IMR-90 (cell line): Measurements from ENCODE around the gene APOL3. TPM values are rescaled to one million over a fixed set of nuclear protein-coding genes. Genes with fewer than 3 reads are reported as not detected.
A peak's percentile ranks its signal among the peaks of the same experiment; 100 is the strongest.

Source experiments
- ATAC-seq: fragments of 200-7000 bp; cut with Tn5 transposase; 2 replicates; pipeline ENCODE4 v1.9.1; 2020; ENCODE audit warnings: low read depth, mild to moderate bottlenecking, moderate library complexity
- BruUV-seq: library from RNA; stranded (reverse); fragments of 400-500 nt; replicated peaks from 2 replicates; lab custom pipeline; 2021; lab: Mats Ljungman, UMichigan
- CTCF ChIA-PET: fragments of 300-600 bp; formaldehyde crosslinking; extraction: SDS; loops from one replicate; lab custom pipeline; 2021; ENCODE audit warnings: antibody characterized with exemption; lab: Yijun Ruan, JAX
- POLR2A ChIA-PET: fragments of 300-600 bp; sonication (Branson Sonifier 250); formaldehyde crosslinking; loops from one replicate; lab custom pipeline; 2022; ENCODE audit warnings: antibody characterized with exemption; ENCODE audit not compliant: unreplicated experiment; lab: Charles Lee
- DNase-seq: peaks from one replicate; pipeline ENCODE4 v3.0.0; 2013
- H2AFZ ChIP-seq: replicated peaks from 2 replicates; pipeline ENCODE3; 2013; ENCODE audit warnings: low read length, mild to moderate bottlenecking; ENCODE audit not compliant: poor library complexity
- H2AK5ac ChIP-seq: 2 replicates; pipeline ENCODE4 v1.6.1; 2013; ENCODE audit warnings: low read depth, low read length, inconsistent platforms
- H2AK9ac ChIP-seq: replicated peaks from 2 replicates; pipeline ENCODE3; 2013; ENCODE audit warnings: mild to moderate bottlenecking, low read depth, low read length, moderate library complexity; ENCODE audit not compliant: poor library complexity
- H2BK120ac ChIP-seq: 2 replicates; pipeline ENCODE4 v1.6.1; 2013; ENCODE audit warnings: low read depth, low read length, inconsistent platforms
- H2BK15ac ChIP-seq: 3 replicates; pipeline ENCODE4 v1.6.1; 2013; ENCODE audit warnings: low read depth, low read length, inconsistent platforms
- H2BK20ac ChIP-seq: 2 replicates; pipeline ENCODE4 v1.6.1; 2013; ENCODE audit warnings: low read depth, mild to moderate bottlenecking, inconsistent platforms, low read length, moderate library complexity
- H2BK5ac ChIP-seq: 2 replicates; pipeline ENCODE4 v1.6.1; 2013; ENCODE audit warnings: mild to moderate bottlenecking, low read depth, low read length, inconsistent platforms; ENCODE audit not compliant: poor library complexity, severe bottlenecking
- H3K14ac ChIP-seq: replicated peaks from 2 replicates; pipeline ENCODE4 v1.6.1; 2013; ENCODE audit warnings: low read depth, low read length, inconsistent platforms
- H3K18ac ChIP-seq: 2 replicates; pipeline ENCODE4 v1.6.1; 2013; ENCODE audit warnings: low read depth, low read length, control low read depth
- H3K23ac ChIP-seq: 2 replicates; pipeline ENCODE4 v1.6.1; 2013; ENCODE audit warnings: low read depth, low read length, inconsistent platforms
- H3K27ac ChIP-seq: 2 replicates; pipeline ENCODE4 v1.5.1; 2013; ENCODE audit warnings: mild to moderate bottlenecking, control low read depth, low read length; ENCODE audit not compliant: insufficient read depth
- H3K27me3 ChIP-seq: 2 replicates; pipeline ENCODE4 v1.6.1; 2013; ENCODE audit warnings: low read length; ENCODE audit not compliant: control insufficient read depth, insufficient read depth
- H3K36me3 ChIP-seq: 2 replicates; pipeline ENCODE4 v1.6.1; 2013; ENCODE audit warnings: low read length, mixed read lengths; ENCODE audit not compliant: control insufficient read depth, insufficient read depth
- H3K4ac ChIP-seq: 2 replicates; pipeline ENCODE4 v1.6.1; 2013; ENCODE audit warnings: low read depth, low read length, inconsistent platforms
- H3K4me1 ChIP-seq: 2 replicates; pipeline ENCODE4 v1.6.1; 2013; ENCODE audit warnings: low read length, mixed read lengths; ENCODE audit not compliant: control insufficient read depth, insufficient read depth
- H3K4me2 ChIP-seq: 2 replicates; pipeline ENCODE4 v1.6.1; 2013; ENCODE audit warnings: low read depth, mild to moderate bottlenecking, control low read depth, low read length, moderate library complexity
- H3K4me3 ChIP-seq: 2 replicates; pipeline ENCODE4 v1.5.1; 2013; ENCODE audit warnings: low read depth, mild to moderate bottlenecking, control low read depth, low read length, moderate library complexity; ENCODE audit not compliant: insufficient read depth
- H3K56ac ChIP-seq: 2 replicates; pipeline ENCODE4 v1.6.1; 2013; ENCODE audit warnings: low read length, inconsistent platforms; ENCODE audit not compliant: insufficient read depth; ENCODE audit errors: extremely low read depth
- H3K79me1 ChIP-seq, 2 experiments: 2 replicates each; pipeline ENCODE4 v1.6.1; 2013; ENCODE audit warnings: low read length in 2 of 2, inconsistent platforms in 1 of 2, low read depth in 1 of 2
- H3K9ac ChIP-seq: 2 replicates; pipeline ENCODE4 v1.6.1; 2013; ENCODE audit warnings: low read depth, low read length, control low read depth
- H3K9me1 ChIP-seq: 2 replicates; pipeline ENCODE4 v1.6.1; 2013; ENCODE audit warnings: low read length, inconsistent platforms; ENCODE audit not compliant: insufficient read depth
- H3K9me3 ChIP-seq: 2 replicates; pipeline ENCODE4 v1.6.1; 2013; ENCODE audit warnings: low read length; ENCODE audit not compliant: control insufficient read depth, insufficient read depth
- H4K20me1 ChIP-seq: 2 replicates; pipeline ENCODE4 v1.6.1; 2013; ENCODE audit warnings: low read length, inconsistent platforms; ENCODE audit not compliant: insufficient read depth
- H4K5ac ChIP-seq: 2 replicates; pipeline ENCODE4 v1.6.1; 2013; ENCODE audit warnings: mild to moderate bottlenecking, low read depth, low read length, control low read depth
- H4K8ac ChIP-seq, 2 experiments: 2 replicates each; pipeline ENCODE4 v1.6.1; 2013; ENCODE audit warnings: low read depth in 2 of 2, low read length in 2 of 2, control low read depth in 1 of 2, inconsistent platforms in 1 of 2
- H4K91ac ChIP-seq: 2 replicates; pipeline ENCODE4 v1.6.1; 2013; ENCODE audit warnings: low read depth, low read length, inconsistent platforms; ENCODE audit not compliant: insufficient read depth
- CHD1 ChIP-seq: IDR thresholded peaks from 2 replicates; pipeline ENCODE4 v1.6.1; 2012; ENCODE audit warnings: low read depth, low read length, improper control_type of control experiment
- WGBS, 2 experiments: methylation state at CpG; one replicate each; pipeline versions ENCODE4 v1.1.5 to v1.1.7; 2013; ENCODE audit warnings: missing lambda C conversion rate in 2 of 2; ENCODE audit not compliant: insufficient read length in 1 of 2; ENCODE audit errors: extremely low coverage in 2 of 2; 5-methylcytosine and 5-hydroxymethylcytosine counted together
- dilution Hi-C: fragments of 300-500 bp; cut with HindIII; formaldehyde crosslinking; loops from one replicate; pipeline ENCODE4 v1.14.3; 2018; ENCODE audit warnings: low sequenced_read_pairs; ENCODE audit not compliant: unreplicated experiment
- in situ Hi-C: fragments of 300-500 bp; cut with MboI; formaldehyde crosslinking; loops from 3 replicates; pipeline ENCODE4 v1.14.3; 2019; ENCODE audit warnings: low sequenced_read_pairs, inconsistent platforms, mixed read lengths
- intact Hi-C: fragments of 100-400 bp; cut with micrococcal nuclease; formaldehyde crosslinking; loops from 2 replicates; pipeline ENCODE4 v1.10.0; 2022
- polyA plus RNA-seq, 3 experiments: library from polyadenylated mRNA; depleted of rRNA; stranded (reverse); fragments of >200 nt; gene quantifications; 2 replicates each; pipeline ENCODE4 v1.2.3, GENCODE V29; 2012; ENCODE audit warnings: low replicate concordance in 1 of 3
- total RNA-seq: library from RNA; depleted of rRNA; stranded (reverse); fragments of >200 nt; gene quantifications from 2 replicates; pipeline ENCODE4 v1.2.3, GENCODE V29; 2012

The APOL3 gene
- total and polyA plus RNA-seq, 2 of the 4 experiments (the other 2 are of a cell fraction): 1.4 to 2.3 TPM

DNA sequence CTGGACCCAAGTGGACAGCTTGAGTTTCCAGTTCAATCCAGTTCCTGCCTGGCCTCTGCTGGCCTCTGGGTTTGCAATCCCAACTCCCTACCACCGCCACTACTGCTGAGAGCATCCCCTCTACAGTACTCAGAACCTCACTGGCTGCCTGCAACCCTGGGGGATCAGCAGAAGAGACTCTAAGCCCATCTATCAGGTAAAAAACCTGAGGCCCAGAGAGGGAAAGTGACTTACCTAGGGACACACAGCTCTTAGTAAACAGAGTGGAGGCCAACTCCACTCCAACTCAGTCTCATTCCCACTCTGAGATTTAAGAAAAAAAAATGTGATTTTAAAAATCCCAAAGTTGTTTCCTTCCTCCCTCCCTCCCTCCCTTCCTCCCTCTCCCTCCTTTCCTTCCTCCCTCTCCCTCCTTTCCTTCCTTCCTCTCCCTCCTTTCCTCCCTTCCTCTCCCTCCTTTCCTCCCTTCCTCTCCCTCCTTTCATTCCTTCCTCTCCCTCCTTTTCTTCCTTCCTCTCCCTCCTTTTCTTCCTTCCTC, 34.5 kb downstream of the APOL3 start:
- H2AK9ac ChIP-seq: peak overlapping the region; percentile 68
- H3K4me2 ChIP-seq: no peak overlapping the region
- H4K8ac ChIP-seq: no peak overlapping the region
- no peak overlapping the region for H2BK20ac ChIP-seq
- H3K9ac ChIP-seq: no peak overlapping the region
- H3K4ac ChIP-seq: no peak overlapping the region
- no CpG with 5 or more reads among the region's 1 CpG for WGBS, 2 experiments
- no peak for TF ChIP-seq CHD1
- in situ Hi-C loops: loop anchor here (10.0 kb wide), 3 partner anchors 501 to 771 kb away; no protein-coding TSS in a partner anchor
- no peaks in the 10 kb centered on the region for H3K4me1 ChIP-seq
- H3K36me3 ChIP-seq: no peaks in the 10 kb centered on the region
- H3K18ac ChIP-seq: no peak overlapping the region
- H2AFZ ChIP-seq: no peak overlapping the region
- intact Hi-C loops: loop anchor here (2.0 kb wide), 2 partner anchors 695 to 775 kb away; no protein-coding TSS in a partner anchor
- no peak overlapping the region for H2BK120ac ChIP-seq
- H3K9me1 ChIP-seq: no peaks in the 10 kb centered on the region; the same call in 1 of the 2 replicates
- H3K27ac ChIP-seq: no peak overlapping the region
- ChIA-PET POLR2A (no interaction called here), CTCF (no interaction called here)
- no peak overlapping the region for H3K23ac ChIP-seq
- no TSS peak for BruUV-seq
- ATAC-seq (no peak), DNase-seq (no peak)
- no peaks in the 10 kb centered on the region for H3K9me3 ChIP-seq
- no peaks in the 10 kb centered on the region for H3K79me1 ChIP-seq
- dilution Hi-C loops: no loop called here
- H4K20me1 ChIP-seq: no peaks in the 10 kb centered on the region
- H2BK15ac ChIP-seq: no peak overlapping the region
- H2AK5ac ChIP-seq: no peak overlapping the region
- H4K91ac ChIP-seq: no peak overlapping the region
- no peak overlapping the region for H3K56ac ChIP-seq
- peaks cover 14% of the 10 kb centered on the region for H3K27me3 ChIP-seq
- H3K4me3 ChIP-seq: no peak overlapping the region
- no peak overlapping the region for H3K14ac ChIP-seq
- no peak overlapping the region for H2BK5ac ChIP-seq
- H4K5ac ChIP-seq: no peak overlapping the region
